Measurements from ENCODE around the gene PEX6.
"Not testable (repeated sequence)": the region's sequence is repeated elsewhere in the genome, so short reads cannot be mapped to it uniquely, and the experiment has no call there.

The PEX6 gene

GRCh38 chr6:42941356-42941755 is 37.6 kb downstream of the PEX6 start:
- H3K9me3 Mint-ChIP-seq; ATAC-seq (ENCODE audit: low read depth); H3K4me3 Mint-ChIP-seq; DNase-seq (ENCODE audit: low spot score in 2 of 2); H3K4me1 Mint-ChIP-seq; H3K27me3 Mint-ChIP-seq: not testable (repeated sequence)
- Mint-ChIP-seq H3K27ac (peak overlapping the region; percentile 45), H3K36me3 (peaks cover 17% of the 10 kb centered on the region)

GRCh38 chr6:42940493-42941045 is 38.4 kb downstream of the PEX6 start:
- Mint-ChIP-seq H3K4me3 (no peak overlapping the region), H3K9me3 (no peaks in the 10 kb centered on the region), H3K4me1 (peaks cover 7% of the 10 kb centered on the region), H3K27me3 (no peaks in the 10 kb centered on the region), H3K36me3 (peaks cover 17% of the 10 kb centered on the region), H3K27ac (peak overlapping the region; percentile 45)
- ATAC-seq (ENCODE audit: low read depth) (no peak), DNase-seq (ENCODE audit: low spot score in 2 of 2) (no peak)

GRCh38 chr6:42939810-42940167 is 39.2 kb downstream of the PEX6 start:
- peaks cover 19% of the 10 kb centered on the region for H3K36me3 Mint-ChIP-seq
- H3K27ac Mint-ChIP-seq, result peak overlapping the region; percentile 45
- peaks cover 9% of the 10 kb centered on the region for H3K4me1 Mint-ChIP-seq
- no peak overlapping the region for H3K4me3 Mint-ChIP-seq
- no peaks in the 10 kb centered on the region for H3K9me3 Mint-ChIP-seq
- ATAC-seq (ENCODE audit: low read depth) (no peak), DNase-seq (ENCODE audit: low spot score in 2 of 2) (no peak)
- no peaks in the 10 kb centered on the region for H3K27me3 Mint-ChIP-seq

- peaks cover 19% of the 10 kb centered on the region for H3K36me3 Mint-ChIP-seq
- no peak for ATAC-seq (ENCODE audit: low read depth)
Observed at GRCh38 chr6:42938987-42939809, 39.8 kb downstream of the PEX6 start.

GRCh38 chr6:42938428-42938796 is 40.6 kb downstream of the PEX6 start:
- H3K36me3 Mint-ChIP-seq, result peaks cover 22% of the 10 kb centered on the region
- no peaks in the 10 kb centered on the region for H3K9me3 Mint-ChIP-seq
- peaks cover 17% of the 10 kb centered on the region for H3K4me1 Mint-ChIP-seq
- peak overlapping the region; percentile 3 for H3K27ac Mint-ChIP-seq
- no peak for DNase-seq (ENCODE audit: low spot score in 2 of 2)
- no peak overlapping the region for H3K4me3 Mint-ChIP-seq
- no peaks in the 10 kb centered on the region for H3K27me3 Mint-ChIP-seq
- ATAC-seq (ENCODE audit: low read depth), result no peak

More at GRCh38 chr6:42938987-42939809, 39.8 kb downstream of the PEX6 start:
- Mint-ChIP-seq H3K27me3 (no peaks in the 10 kb centered on the region), H3K9me3 (no peaks in the 10 kb centered on the region), H3K4me3 (no peak overlapping the region), H3K4me1 (peaks cover 11% of the 10 kb centered on the region), H3K27ac (no peak overlapping the region)
- no peak for DNase-seq (ENCODE audit: low spot score in 2 of 2)

- no peaks in the 10 kb centered on the region for H3K9me3 Mint-ChIP-seq
- peaks cover 23% of the 10 kb centered on the region for H3K4me1 Mint-ChIP-seq
- ATAC-seq (ENCODE audit: low read depth) (no peak), DNase-seq (ENCODE audit: low spot score in 2 of 2) (no peak)
- peaks cover 26% of the 10 kb centered on the region for H3K36me3 Mint-ChIP-seq
- H3K27me3 Mint-ChIP-seq, result no peaks in the 10 kb centered on the region
- no peak overlapping the region for H3K4me3 Mint-ChIP-seq
- H3K27ac Mint-ChIP-seq, result peak overlapping the region; percentile 3
Observed at GRCh38 chr6:42937548-42938427, 41.2 kb downstream of the PEX6 start.

- Mint-ChIP-seq H3K4me3 (no peak overlapping the region), H3K36me3 (peaks cover 30% of the 10 kb centered on the region), H3K4me1 (peaks cover 34% of the 10 kb centered on the region), H3K27ac (peak overlapping the region; percentile 47), H3K27me3 (no peaks in the 10 kb centered on the region), H3K9me3 (no peaks in the 10 kb centered on the region)
- no peak for ATAC-seq (ENCODE audit: low read depth)
- DNase-seq (ENCODE audit: low spot score in 2 of 2), result no peak
Observed at GRCh38 chr6:42936398-42936797, 42.6 kb downstream of the PEX6 start.

GRCh38 chr6:42935322-42935721 is 43.7 kb downstream of the PEX6 start:
- Mint-ChIP-seq H3K36me3 (peaks cover 30% of the 10 kb centered on the region), H3K4me3 (no peak overlapping the region), H3K4me1 (peaks cover 40% of the 10 kb centered on the region), H3K27me3 (no peaks in the 10 kb centered on the region), H3K27ac (peak overlapping the region; percentile 47), H3K9me3 (no peaks in the 10 kb centered on the region)
- ATAC-seq (ENCODE audit: low read depth) (peak; percentile 24), DNase-seq (ENCODE audit: low spot score in 2 of 2) (no peak)

- peak overlapping the region; percentile 95 for H3K4me3 Mint-ChIP-seq
- peaks cover 28% of the 10 kb centered on the region for H3K36me3 Mint-ChIP-seq
- no peaks in the 10 kb centered on the region for H3K27me3 Mint-ChIP-seq
- DNase-seq (ENCODE audit: low spot score in 2 of 2), result no peak
- peak overlapping the region; percentile 98 for H3K27ac Mint-ChIP-seq
- no peak for ATAC-seq (ENCODE audit: low read depth)
- H3K4me1 Mint-ChIP-seq, result peaks cover 42% of the 10 kb centered on the region
- H3K9me3 Mint-ChIP-seq, result no peaks in the 10 kb centered on the region
Observed at GRCh38 chr6:42933205-42933604, 45.8 kb downstream of the PEX6 start.

DNA sequence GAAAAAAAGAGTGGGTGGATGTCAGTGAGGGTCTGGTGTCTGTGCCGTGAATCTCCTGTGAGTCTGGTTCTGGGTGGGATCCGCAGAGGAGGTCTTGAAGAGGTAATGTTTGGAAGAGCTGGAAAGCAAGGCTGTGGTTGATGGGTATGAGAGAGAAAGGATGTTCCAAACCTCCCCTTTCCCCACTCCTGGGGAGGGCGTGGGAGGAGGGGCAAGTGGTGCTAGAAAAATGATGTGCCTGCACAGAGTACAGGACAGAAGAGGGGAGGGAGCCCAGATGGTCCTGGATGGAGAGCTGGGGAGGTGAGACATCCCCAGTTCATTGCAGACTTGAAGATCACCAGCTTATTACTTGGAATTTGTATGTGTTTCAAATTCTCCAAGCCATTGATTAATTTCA is 46.6 kb downstream of the PEX6 start:
- peak overlapping the region; percentile 98 for H3K27ac Mint-ChIP-seq

DNA sequence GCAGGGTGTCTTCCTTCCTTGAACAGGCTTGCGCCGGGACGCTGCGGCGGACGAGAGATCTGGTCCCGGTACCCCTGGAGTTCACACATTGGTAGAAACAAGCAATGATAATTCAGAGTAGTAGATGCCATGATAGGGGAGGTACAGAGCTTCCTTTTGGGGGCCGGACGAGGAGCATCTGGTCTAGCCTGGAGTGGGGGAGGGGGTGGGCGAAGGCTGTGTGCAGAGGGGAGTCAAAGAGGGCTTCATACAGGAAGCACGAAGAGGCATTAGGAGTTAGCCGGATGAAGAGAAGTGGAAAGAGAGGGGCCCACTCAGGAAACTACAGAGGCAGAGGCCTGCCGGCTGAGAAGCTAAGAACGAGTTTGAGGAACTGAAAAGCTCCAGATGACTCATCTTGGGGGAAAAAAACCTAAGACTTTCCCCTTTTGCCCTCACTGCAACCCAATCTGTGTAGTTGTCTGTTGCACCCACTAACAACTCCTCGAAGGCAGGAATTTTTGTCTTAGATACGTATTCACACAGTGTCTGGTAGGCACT is 49.1 kb downstream of the PEX6 start:
- H3K27ac Mint-ChIP-seq, result peak overlapping the region; percentile 98
- H3K4me3 Mint-ChIP-seq, result peak overlapping the region; percentile 95
- peaks cover 36% of the 10 kb centered on the region for H3K4me1 Mint-ChIP-seq
- H3K27me3 Mint-ChIP-seq, result no peaks in the 10 kb centered on the region
- no peaks in the 10 kb centered on the region for H3K9me3 Mint-ChIP-seq
- H3K36me3 Mint-ChIP-seq, result peaks cover 17% of the 10 kb centered on the region
- peak; percentile 57 to 78 for DNase-seq (ENCODE audit: low spot score in 2 of 2)
- peak; percentile 64 for ATAC-seq (ENCODE audit: low read depth)

More for the DNA sequence above, 46.6 kb downstream of the PEX6 start:
- no peaks in the 10 kb centered on the region for H3K9me3 Mint-ChIP-seq
- H3K27me3 Mint-ChIP-seq, result no peaks in the 10 kb centered on the region
- H3K36me3 Mint-ChIP-seq, result peaks cover 24% of the 10 kb centered on the region
- no peak for DNase-seq (ENCODE audit: low spot score in 2 of 2)
- peak overlapping the region; percentile 95 for H3K4me3 Mint-ChIP-seq
- peaks cover 40% of the 10 kb centered on the region for H3K4me1 Mint-ChIP-seq
- ATAC-seq (ENCODE audit: low read depth), result no peak

- peak; percentile 83 to 89 for DNase-seq (ENCODE audit: low spot score in 2 of 2)
- Mint-ChIP-seq H3K27me3 (no peaks in the 10 kb centered on the region), H3K4me1 (peaks cover 35% of the 10 kb centered on the region), H3K27ac (peak within 1 kb of the TSS; percentile 98), H3K9me3 (no peaks in the 10 kb centered on the region), H3K4me3 (peak within 1 kb of the TSS; percentile 95), H3K36me3 (peaks cover 17% of the 10 kb centered on the region)
- ATAC-seq (ENCODE audit: low read depth), result peak; percentile 75
Observed at GRCh38 chr6:42928986-42929820, 49.8 kb downstream of the PEX6 start, which contains the start of gene CNPY3. Gene CNPY3 (plus strand): TSS chr6:42929480. CDS start chr6:42929571, 91 bp downstream.

DNA sequence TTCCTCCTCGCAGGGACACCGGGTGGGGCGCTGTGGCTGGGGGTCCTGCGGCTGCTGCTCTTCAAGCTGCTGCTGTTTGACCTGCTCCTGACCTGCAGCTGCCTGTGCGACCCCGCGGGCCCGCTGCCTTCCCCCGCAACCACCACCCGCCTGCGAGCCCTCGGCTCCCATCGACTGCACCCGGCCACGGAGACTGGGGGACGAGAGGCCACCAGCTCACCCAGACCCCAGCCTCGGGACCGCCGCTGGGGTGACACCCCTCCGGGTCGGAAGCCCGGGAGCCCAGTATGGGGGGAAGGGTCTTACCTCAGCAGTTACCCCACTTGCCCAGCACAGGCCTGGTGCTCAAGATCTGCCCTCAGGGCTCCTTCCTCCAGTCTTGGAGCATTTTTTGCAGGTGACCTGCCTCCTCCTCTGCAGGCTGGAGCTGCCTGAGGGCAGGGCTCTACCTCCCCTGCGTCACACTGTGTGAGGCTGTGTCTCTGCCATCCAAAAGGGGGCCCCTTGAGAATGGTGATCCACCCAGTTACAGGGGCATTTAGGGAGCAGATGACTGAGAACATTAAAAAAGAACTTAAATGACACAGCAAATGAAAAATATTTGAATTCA is 53.6 kb downstream of the PEX6 start:
- Mint-ChIP-seq H3K4me3 (no peak overlapping the region), H3K36me3 (peaks cover 4% of the 10 kb centered on the region), H3K9me3 (no peaks in the 10 kb centered on the region), H3K27ac (peak overlapping the region; percentile 31), H3K4me1 (peaks cover 15% of the 10 kb centered on the region), H3K27me3 (no peaks in the 10 kb centered on the region)
- ATAC-seq (ENCODE audit: low read depth) (no peak), DNase-seq (ENCODE audit: low spot score in 2 of 2) (no peak)

Data from memory B cell (primary cell).